Effector memory CD8-positive, alpha-beta T cell (primary cell): ENCODE data around the gene NDUFA13.
A peak's percentile ranks its signal among the peaks of the same experiment; 100 is the strongest.

ENCODE experiments used
- ATAC-seq: fragments of 150-1000 bp; cut with Tn5 transposase; replicated peaks from 2 replicates; pipeline ENCODE4 v1.10.0; 2021; ENCODE audit warnings: mild to moderate bottlenecking, moderate library complexity
- DNase-seq, 3 experiments: peaks; one replicate each; pipeline ENCODE4 v3.0.0; 2021
- H3K27ac Mint-ChIP-seq, 2 donors: one replicate each; pipeline ENCODE4 v1.8.0; 2022; ENCODE audit warnings: mild to moderate bottlenecking in 2 of 2, mixed read lengths in 2 of 2, moderate library complexity in 2 of 2
- H3K27me3 Mint-ChIP-seq, 2 donors: one replicate each; pipeline ENCODE4 v1.8.0; 2022; ENCODE audit warnings: mixed read lengths in 2 of 2
- H3K36me3 Mint-ChIP-seq: one replicate; pipeline ENCODE4 v1.8.0; 2022; ENCODE audit warnings: mild to moderate bottlenecking, moderate library complexity, mixed read lengths; ENCODE audit not compliant: insufficient read depth
- H3K4me1 Mint-ChIP-seq, 2 donors: one replicate each; pipeline ENCODE4 v1.8.0; 2022; ENCODE audit warnings: low read depth in 2 of 2, mixed read lengths in 2 of 2
- H3K4me3 Mint-ChIP-seq, 2 donors: one replicate each; pipeline ENCODE4 v1.8.0; 2022; ENCODE audit warnings: mild to moderate bottlenecking in 2 of 2, mixed read lengths in 2 of 2, moderate library complexity in 2 of 2
- H3K9me3 Mint-ChIP-seq, 2 donors: one replicate each; pipeline ENCODE4 v1.8.0; 2022; ENCODE audit warnings: mixed read lengths in 2 of 2

Gene NDUFA13

DNA sequence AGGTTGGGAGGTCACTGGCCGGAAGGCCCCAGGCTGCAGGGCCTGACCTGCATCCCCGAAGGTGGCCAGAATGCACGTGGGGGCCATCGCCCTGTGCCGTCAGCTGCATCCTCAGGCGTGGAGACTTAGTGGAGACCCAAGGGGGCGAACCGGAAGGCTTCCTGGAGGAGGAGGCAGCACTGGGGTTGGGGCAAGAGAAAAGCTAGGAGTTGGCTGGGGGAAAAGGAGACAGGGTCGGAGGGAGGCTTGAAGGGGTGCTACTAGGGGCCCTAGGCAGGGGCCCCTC lies 11.3 kb downstream of the NDUFA13 start:
- H3K27ac Mint-ChIP-seq, result no peak overlapping the region
- H3K27me3 Mint-ChIP-seq, result no peaks in the 10 kb centered on the region
- ATAC-seq (no peak), DNase-seq (no peak)
- no peaks in the 10 kb centered on the region for H3K9me3 Mint-ChIP-seq
- peaks cover 45% of the 10 kb centered on the region for H3K36me3 Mint-ChIP-seq
- H3K4me3 Mint-ChIP-seq, result no peak overlapping the region
- peaks cover 8 to 9% of the 10 kb centered on the region in 2 donors for H3K4me1 Mint-ChIP-seq

DNA sequence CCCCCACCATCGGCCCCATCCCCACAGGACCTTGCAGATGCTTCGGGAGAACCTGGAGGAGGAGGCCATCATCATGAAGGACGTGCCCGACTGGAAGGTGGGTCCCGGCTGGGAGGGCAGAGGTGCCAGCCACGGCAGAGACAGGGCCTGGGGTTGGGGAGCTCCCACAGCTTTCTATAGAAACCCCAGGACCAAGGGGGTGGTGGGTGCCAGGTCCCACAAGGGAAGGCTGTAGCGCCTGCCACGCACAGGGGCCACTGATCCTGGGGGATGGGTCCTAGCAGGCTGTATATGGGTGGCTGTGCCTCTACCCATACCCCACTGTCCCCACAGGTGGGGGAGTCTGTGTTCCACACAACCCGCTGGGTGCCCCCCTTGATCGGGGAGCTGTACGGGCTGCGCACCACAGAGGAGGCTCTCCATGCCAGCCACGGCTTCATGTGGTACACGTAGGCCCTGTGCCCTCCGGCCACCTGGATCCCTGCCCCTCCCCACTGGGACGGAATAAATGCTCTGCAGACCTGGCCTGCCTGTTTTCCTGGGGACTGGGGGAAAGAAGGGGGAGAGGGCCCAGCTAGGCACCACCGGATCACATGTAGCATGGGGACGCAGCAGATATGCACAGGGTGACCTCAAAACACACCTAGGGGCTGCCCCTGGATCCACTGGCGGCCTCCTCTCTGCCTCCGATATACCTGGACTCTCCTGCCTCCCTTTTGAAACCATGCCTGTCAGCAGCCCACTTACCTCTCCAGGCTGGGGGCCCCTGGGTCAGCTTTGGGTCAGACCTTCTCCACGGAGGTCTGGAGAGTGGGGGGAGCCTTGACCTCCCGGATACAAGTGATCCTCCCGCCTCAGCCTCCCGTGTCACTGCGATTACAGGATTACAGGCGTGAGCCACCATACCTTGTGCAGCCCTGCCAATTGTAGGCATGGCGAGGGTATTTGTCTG lies 11.9 kb downstream of the NDUFA13 start:
- H3K27ac Mint-ChIP-seq, result no peak overlapping the region
- DNase-seq (no peak), ATAC-seq (no peak)
- no peaks in the 10 kb centered on the region for H3K27me3 Mint-ChIP-seq
- H3K4me3 Mint-ChIP-seq, result no peak overlapping the region
- H3K4me1 Mint-ChIP-seq, result peaks cover 5 to 6% of the 10 kb centered on the region in 2 donors
- peaks cover 44% of the 10 kb centered on the region for H3K36me3 Mint-ChIP-seq
- H3K9me3 Mint-ChIP-seq, result no peaks in the 10 kb centered on the region

GRCh38 chr19:19528721-19529490 lies 12.9 kb downstream of the NDUFA13 start, which contains the start of gene YJEFN3:
Gene YJEFN3 (plus strand): TSS chr19:19528911. CDS start chr19:19528933, 22 bp downstream.
- DNase-seq (no peak), ATAC-seq (no peak)
- Mint-ChIP-seq H3K36me3 (peaks cover 44% of the 10 kb centered on the region), H3K4me1 (peaks cover 3 to 7% of the 10 kb centered on the region in 2 donors), H3K27ac (peak within 1 kb of the TSS in 1 of 2 donors; percentile 84), H3K9me3 (no peaks in the 10 kb centered on the region), H3K4me3 (no peak within 1 kb of the TSS), H3K27me3 (no peaks in the 10 kb centered on the region)

GRCh38 chr19:19529783-19530422 lies 13.9 kb downstream of the NDUFA13 start:
- DNase-seq (no peak), ATAC-seq (no peak)
- H3K27me3 Mint-ChIP-seq, result no peaks in the 10 kb centered on the region
- H3K4me1 Mint-ChIP-seq, result peaks cover 3 to 7% of the 10 kb centered on the region in 2 donors
- H3K36me3 Mint-ChIP-seq, result peaks cover 44% of the 10 kb centered on the region
- H3K9me3 Mint-ChIP-seq, result no peaks in the 10 kb centered on the region
- H3K27ac Mint-ChIP-seq, result peak overlapping the region in 1 of 2 donors; percentile 84
- H3K4me3 Mint-ChIP-seq, result no peak overlapping the region

- no peak overlapping the region for H3K4me3 Mint-ChIP-seq
- DNase-seq, result no peak
- no peaks in the 10 kb centered on the region for H3K9me3 Mint-ChIP-seq
- no peak for ATAC-seq
- H3K27ac Mint-ChIP-seq, result peak overlapping the region in 1 of 2 donors; percentile 7
- H3K27me3 Mint-ChIP-seq, result no peaks in the 10 kb centered on the region
- H3K4me1 Mint-ChIP-seq, result peaks cover 3 to 7% of the 10 kb centered on the region in 2 donors
- peaks cover 44% of the 10 kb centered on the region for H3K36me3 Mint-ChIP-seq
Observed at GRCh38 chr19:19530423-19530804, 14.4 kb downstream of the NDUFA13 start.

GRCh38 chr19:19530889-19531288 lies 14.9 kb downstream of the NDUFA13 start:
- DNase-seq (no peak), ATAC-seq (no peak)
- Mint-ChIP-seq H3K4me3 (no peak overlapping the region), H3K27me3 (no peaks in the 10 kb centered on the region), H3K9me3 (no peaks in the 10 kb centered on the region), H3K4me1 (peaks cover 3 to 7% of the 10 kb centered on the region in 2 donors), H3K36me3 (peaks cover 44% of the 10 kb centered on the region), H3K27ac (peak overlapping the region in 1 of 2 donors; percentile 7)

GRCh38 chr19:19531951-19532805 lies 16.2 kb downstream of the NDUFA13 start:
- H3K27ac Mint-ChIP-seq, result peak overlapping the region; percentile 84 to 87
- peaks cover 33% of the 10 kb centered on the region for H3K36me3 Mint-ChIP-seq
- no peak overlapping the region for H3K4me3 Mint-ChIP-seq

DNA sequence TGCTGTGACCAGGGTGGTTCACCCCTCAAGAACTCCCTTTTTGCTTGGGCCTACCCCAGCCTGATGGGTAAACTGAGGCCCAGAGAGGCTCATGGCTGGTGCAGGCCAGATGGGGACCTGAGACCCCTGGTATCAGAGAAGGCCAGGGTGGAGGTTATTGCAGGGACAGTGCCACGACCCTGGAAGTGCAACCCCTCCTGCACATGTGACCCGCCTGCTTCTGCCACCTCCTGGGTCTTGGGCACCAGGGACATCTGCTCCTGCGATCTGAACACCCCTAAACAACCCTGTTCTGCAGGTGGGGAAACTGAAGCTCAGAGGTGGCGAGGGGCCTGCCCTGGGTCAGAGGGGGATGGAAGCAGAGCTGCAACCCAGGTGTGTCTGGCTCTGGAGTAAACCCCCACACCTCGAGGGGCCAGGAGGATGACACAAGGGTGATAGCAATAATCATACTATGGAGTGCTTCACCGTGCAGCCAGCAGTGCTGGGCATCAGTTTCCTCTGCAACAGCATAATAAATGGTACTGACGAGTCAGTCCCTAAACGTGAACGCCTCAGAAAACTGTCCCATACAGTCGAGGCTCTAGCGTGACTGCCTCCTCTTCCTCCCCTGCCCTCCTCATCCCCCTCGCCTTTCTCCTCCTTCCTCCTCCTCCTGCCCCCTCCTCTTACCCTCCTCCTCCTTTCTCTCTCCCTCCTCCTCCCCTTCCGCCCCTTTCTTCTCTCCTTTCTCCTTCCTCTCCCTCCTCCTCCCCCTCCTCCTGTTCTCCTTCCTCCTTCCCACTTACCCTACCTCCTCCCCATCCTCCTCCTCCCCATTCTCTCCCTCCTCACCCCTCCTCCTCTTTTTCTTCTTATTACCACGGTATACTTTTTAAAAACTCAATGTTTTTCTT lies 17.0 kb downstream of the NDUFA13 start:
- Mint-ChIP-seq H3K27ac (peak overlapping the region; percentile 26 to 52), H3K27me3 (no peaks in the 10 kb centered on the region), H3K4me1 (peaks cover 7 to 15% of the 10 kb centered on the region in 2 donors), H3K36me3 (peaks cover 28% of the 10 kb centered on the region), H3K9me3 (no peaks in the 10 kb centered on the region), H3K4me3 (no peak overlapping the region)
- DNase-seq (no peak), ATAC-seq (no peak)

More at GRCh38 chr19:19531951-19532805, 16.2 kb downstream of the NDUFA13 start:
- no peaks in the 10 kb centered on the region for H3K27me3 Mint-ChIP-seq
- H3K4me1 Mint-ChIP-seq, result peaks cover 3 to 10% of the 10 kb centered on the region in 2 donors
- ATAC-seq, result peak; percentile 90
- H3K9me3 Mint-ChIP-seq, result no peaks in the 10 kb centered on the region
- DNase-seq, result peak; percentile 85 to 88 (median 87)

GRCh38 chr19:19533841-19534240 lies 17.8 kb downstream of the NDUFA13 start:
- Mint-ChIP-seq H3K27ac (peak overlapping the region in 1 of 2 donors; percentile 63), H3K36me3 (peaks cover 20% of the 10 kb centered on the region), H3K27me3 (peaks cover 4 to 6% of the 10 kb centered on the region in 2 donors), H3K4me1 (peaks cover 12 to 19% of the 10 kb centered on the region in 2 donors), H3K4me3 (no peak overlapping the region), H3K9me3 (no peaks in the 10 kb centered on the region)
- no peak for ATAC-seq
- no peak for DNase-seq

GRCh38 chr19:19534556-19535265 lies 18.7 kb downstream of the NDUFA13 start:
- Mint-ChIP-seq H3K27me3 (peaks cover 7 to 9% of the 10 kb centered on the region in 2 donors), H3K36me3 (peaks cover 20% of the 10 kb centered on the region), H3K9me3 (no peaks in the 10 kb centered on the region), H3K27ac (peak overlapping the region in 1 of 2 donors; percentile 63), H3K4me1 (peaks cover 15 to 24% of the 10 kb centered on the region in 2 donors), H3K4me3 (no peak overlapping the region)
- ATAC-seq (no peak), DNase-seq (no peak)

DNA sequence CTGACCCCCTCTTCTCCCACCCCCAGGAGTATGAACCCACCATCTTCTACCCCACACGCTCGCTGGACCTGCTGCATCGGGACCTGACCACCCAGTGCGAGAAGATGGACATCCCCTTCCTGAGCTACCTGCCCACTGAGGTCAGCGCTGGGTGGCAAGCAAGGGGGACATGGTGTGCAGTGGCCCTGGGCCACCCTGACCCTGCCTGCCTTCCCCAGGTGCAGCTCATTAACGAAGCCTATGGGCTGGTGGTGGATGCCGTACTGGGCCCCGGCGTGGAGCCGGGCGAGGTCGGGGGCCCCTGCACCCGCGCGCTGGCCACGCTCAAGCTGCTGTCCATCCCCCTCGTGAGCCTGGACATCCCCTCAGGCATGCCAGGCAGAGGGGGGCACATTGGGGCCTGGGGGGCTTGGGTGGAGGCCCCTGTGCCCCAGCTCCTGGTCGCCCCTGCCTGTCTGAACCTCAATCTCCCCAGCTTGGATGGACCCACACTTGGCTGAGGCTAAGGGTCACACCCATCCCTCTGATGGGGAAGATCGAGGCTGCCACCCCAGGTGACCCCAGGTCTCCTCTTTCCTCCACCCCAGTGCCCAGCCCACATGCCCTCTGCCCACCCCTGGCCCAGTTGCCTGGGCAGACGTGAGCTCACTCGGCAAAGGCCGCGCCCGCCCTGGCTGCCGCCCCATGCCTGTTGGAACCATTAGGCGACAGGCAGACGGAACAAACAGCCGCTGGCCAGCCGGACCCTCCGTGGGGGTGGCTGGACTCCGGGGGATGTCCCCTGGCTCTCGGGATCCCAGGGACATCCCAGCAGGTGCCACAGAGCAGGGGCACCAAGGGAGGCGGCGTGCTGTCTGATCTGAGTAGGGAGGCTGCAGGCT lies 19.5 kb downstream of the NDUFA13 start:
- no peaks in the 10 kb centered on the region for H3K9me3 Mint-ChIP-seq
- ATAC-seq (no peak), DNase-seq (no peak)

More for the DNA sequence above, 19.5 kb downstream of the NDUFA13 start:
- Mint-ChIP-seq H3K4me1 (peaks cover 16 to 26% of the 10 kb centered on the region in 2 donors), H3K27me3 (peaks cover 7 to 9% of the 10 kb centered on the region in 2 donors), H3K27ac (peak overlapping the region in 1 of 2 donors; percentile 89), H3K36me3 (peaks cover 16% of the 10 kb centered on the region), H3K4me3 (peak overlapping the region in 1 of 2 donors; percentile 40)
